K562 (cell line): ENCODE data around the gene CHST12. TPM values are rescaled to one million over a fixed set of nuclear protein-coding genes. Genes with fewer than 3 reads are reported as not detected.
A peak's percentile ranks its signal among the peaks of the same experiment; 100 is the strongest.

Experiments used
- ATF7 ChIP-seq: fragments of 450-650 bp; IDR thresholded peaks from 2 replicates; pipeline ENCODE4 v1.7.1; 2014; ENCODE audit warnings: mild to moderate bottlenecking, moderate library complexity
- CBFA2T2 ChIP-seq: fragments of 450-650 bp; conservative IDR thresholded peaks from 2 replicates; pipeline ENCODE4 v1.6.1; 2017; ENCODE audit warnings: mild to moderate bottlenecking
- CHD2 ChIP-seq: IDR thresholded peaks from 2 replicates; pipeline ENCODE4 v1.6.1; 2011; ENCODE audit warnings: low read depth, low read length
- E2F4 ChIP-seq: sonication (generic); formaldehyde crosslinking; IDR thresholded peaks from 2 replicates; pipeline ENCODE4 v1.8.0; 2022; ENCODE audit warnings: mild to moderate bottlenecking, low read depth, missing genetic modification reagents
- E2F5 ChIP-seq: sonication (generic); formaldehyde crosslinking; IDR thresholded peaks from 2 replicates; pipeline ENCODE4 v1.8.0; 2022; ENCODE audit warnings: mild to moderate bottlenecking, missing genetic modification reagents
- HINFP ChIP-seq: fragments of 450-650 bp; conservative IDR thresholded peaks from 2 replicates; pipeline ENCODE4 v1.6.1; 2016; ENCODE audit warnings: missing genetic modification characterization, low read depth, mild to moderate bottlenecking, control low read depth, missing compliant biosample characterization
- KLF10 ChIP-seq: fragments of 250-450 bp; sonication (Bioruptor Pico); IDR thresholded peaks from 2 replicates; pipeline ENCODE4 v1.6.1; 2021; ENCODE audit warnings: matching md5 sums
- MAFF ChIP-seq: IDR thresholded peaks from 2 replicates; pipeline ENCODE4 v1.6.1; 2012; ENCODE audit warnings: low read length, improper control_type of control experiment
- MAZ ChIP-seq, 2 experiments: fragments of 450-650 bp in 1 of 2; sonication (generic) in 1 of 2; formaldehyde crosslinking; IDR thresholded peaks in 1 of 2; conservative IDR thresholded peaks in 1 of 2; 2 replicates each; pipeline versions ENCODE4 v1.4.0 to v1.5.0; 2020; ENCODE audit warnings: mild to moderate bottlenecking in 1 of 2, missing genetic modification reagents in 1 of 2
- NKRF ChIP-seq: fragments of 450-650 bp; IDR thresholded peaks from 2 replicates; pipeline ENCODE4 v1.6.1; 2016; ENCODE audit warnings: borderline replicate concordance
- SOX6 ChIP-seq: fragments of 450-650 bp; IDR thresholded peaks from 2 replicates; pipeline ENCODE4 v1.6.1; 2014; ENCODE audit warnings: mild to moderate bottlenecking
- ZFPM2 ChIP-seq: fragments of 250-450 bp; sonication (Bioruptor Pico); IDR thresholded peaks from 2 replicates; pipeline ENCODE4 v1.5.1; 2022; ENCODE audit warnings: mild to moderate bottlenecking
- ZFX ChIP-seq: sonication (generic); formaldehyde crosslinking; IDR thresholded peaks from 2 replicates; pipeline ENCODE4 v1.8.0; 2022; ENCODE audit warnings: mild to moderate bottlenecking, missing genetic modification reagents, moderate library complexity
- ZKSCAN8 ChIP-seq: fragments of 200-800 bp; sonication (Bioruptor generic); IDR thresholded peaks from 2 replicates; pipeline ENCODE4 v1.6.1; 2016; ENCODE audit warnings: missing genetic modification characterization, missing compliant biosample characterization
- ZNF217 ChIP-seq: sonication (generic); formaldehyde crosslinking; IDR thresholded peaks from 2 replicates; pipeline ENCODE4 v1.8.0; 2022; ENCODE audit warnings: mild to moderate bottlenecking, missing genetic modification reagents
- ZNF511 ChIP-seq: sonication (generic); formaldehyde crosslinking; IDR thresholded peaks from 2 replicates; pipeline ENCODE4 v1.8.0; 2022; ENCODE audit warnings: mild to moderate bottlenecking, missing genetic modification reagents
- polyA plus RNA-seq, 8 experiments: library from polyadenylated mRNA; depleted of rRNA in 4 of 8; stranded (reverse) in 5 of 8; unstranded in 3 of 8; fragments of >200 nt; fragmentation: Nextera tagmentation in 2 of 8; fragmentation: Illumina TruSeq in 1 of 8; extraction: Ambion mirVana in 2 of 8; extraction: Trizol in 1 of 8; gene quantifications; 2 replicates each; pipeline versions ENCODE4 v1.2.1 to v1.2.3, GENCODE V29; 2011 to 2014; ENCODE audit warnings: inconsistent platforms in 1 of 8, missing spikeins in 1 of 8
- total RNA-seq, 7 experiments: library from RNA; depleted of rRNA in 6 of 7; stranded (reverse); fragments of >200 nt in 6 of 7; fragmentation: Illumina TruSeq in 2 of 7; extraction: Trizol in 2 of 7; gene quantifications; 2 replicates each; pipeline versions ENCODE4 v1.2.1 to v1.2.3, GENCODE V29; 2011 to 2021; ENCODE audit warnings: low replicate concordance in 1 of 7
- TF ChIP-seq, protein P1 (sequence below): fragments of 450-650 bp; IDR thresholded peaks from 2 replicates; pipeline ENCODE4 v1.6.1; 2018; ENCODE audit not compliant: partially characterized antibody

CHST12 gene
- total and polyA plus RNA-seq, 9 of the 15 experiments (the other 6 are each of a cell fraction or from before 2014, with no cell fraction given): 0.18 to 19.8 (median 3.6) TPM

DNA sequence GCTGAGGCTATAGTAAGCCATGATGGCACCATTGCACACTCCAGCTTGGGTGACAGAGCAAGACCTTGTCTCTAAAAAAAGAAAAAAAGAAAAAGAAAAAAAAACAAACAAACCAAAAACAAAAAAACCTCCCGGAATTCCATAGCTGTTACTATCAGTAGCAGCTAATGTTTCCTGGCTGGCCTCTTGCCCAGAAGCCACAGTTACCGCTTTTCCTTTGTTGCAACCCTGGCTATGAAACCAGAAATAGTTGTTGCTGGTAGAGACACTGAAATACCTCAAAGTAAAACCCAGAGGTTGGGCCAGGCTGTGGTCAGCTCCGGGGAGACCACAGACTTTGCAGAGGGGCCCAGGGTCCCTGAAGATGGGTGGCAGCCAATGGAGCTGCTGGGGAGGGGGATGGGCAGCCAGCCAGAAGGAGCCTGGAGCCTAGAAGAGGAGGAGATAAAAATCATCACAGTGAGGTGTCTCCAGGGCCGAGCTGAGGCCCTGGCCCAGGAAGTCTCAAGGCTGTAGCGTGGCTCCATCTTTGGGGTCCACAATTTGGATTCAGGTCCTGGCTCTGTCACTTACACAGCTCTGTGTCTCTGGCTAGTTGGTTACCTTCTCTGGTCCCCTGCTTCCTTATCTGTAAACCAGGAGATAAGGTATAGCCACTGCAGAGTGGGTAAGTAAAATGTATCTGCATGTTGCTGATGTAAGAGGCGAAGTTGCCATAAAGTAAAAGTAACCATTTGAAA, 3.4 kb upstream of the CHST12 start (continued):
- TF ChIP-seq NKRF (no peak), ZFPM2 (CRISPR knock-in tag) (0 out of 2 replicates have a peak, but pooled peaks have one; percentile 55), MAFF (no peak), KLF10 (no peak), ZNF511 (CRISPR knock-in tag) (no peak), ZFX (CRISPR knock-in tag) (peak; percentile 85), CHD2 (peak; percentile 42; the same call in 1 of the 2 replicates), ATF7 (peak; percentile 57), MAZ (CRISPR knock-in tag; conservative IDR thresholded peaks at IDR 0.05 in 1 of 2, IDR thresholded peaks at IDR 0.05 in 1 of 2) (peak; percentile 12 to 59; a peak in 3 of 4 replicates), HINFP (tag) (0 out of 2 replicates have a peak, but pooled peaks have one; percentile 6), CBFA2T2 (no peak), SOX6 (peak; percentile 88), ZKSCAN8 (0 out of 2 replicates have a peak, but pooled peaks have one; percentile 44), ZNF217 (CRISPR knock-in tag) (no peak), E2F4 (no peak), E2F5 (no peak)
- TF ChIP-seq, protein P1, sequence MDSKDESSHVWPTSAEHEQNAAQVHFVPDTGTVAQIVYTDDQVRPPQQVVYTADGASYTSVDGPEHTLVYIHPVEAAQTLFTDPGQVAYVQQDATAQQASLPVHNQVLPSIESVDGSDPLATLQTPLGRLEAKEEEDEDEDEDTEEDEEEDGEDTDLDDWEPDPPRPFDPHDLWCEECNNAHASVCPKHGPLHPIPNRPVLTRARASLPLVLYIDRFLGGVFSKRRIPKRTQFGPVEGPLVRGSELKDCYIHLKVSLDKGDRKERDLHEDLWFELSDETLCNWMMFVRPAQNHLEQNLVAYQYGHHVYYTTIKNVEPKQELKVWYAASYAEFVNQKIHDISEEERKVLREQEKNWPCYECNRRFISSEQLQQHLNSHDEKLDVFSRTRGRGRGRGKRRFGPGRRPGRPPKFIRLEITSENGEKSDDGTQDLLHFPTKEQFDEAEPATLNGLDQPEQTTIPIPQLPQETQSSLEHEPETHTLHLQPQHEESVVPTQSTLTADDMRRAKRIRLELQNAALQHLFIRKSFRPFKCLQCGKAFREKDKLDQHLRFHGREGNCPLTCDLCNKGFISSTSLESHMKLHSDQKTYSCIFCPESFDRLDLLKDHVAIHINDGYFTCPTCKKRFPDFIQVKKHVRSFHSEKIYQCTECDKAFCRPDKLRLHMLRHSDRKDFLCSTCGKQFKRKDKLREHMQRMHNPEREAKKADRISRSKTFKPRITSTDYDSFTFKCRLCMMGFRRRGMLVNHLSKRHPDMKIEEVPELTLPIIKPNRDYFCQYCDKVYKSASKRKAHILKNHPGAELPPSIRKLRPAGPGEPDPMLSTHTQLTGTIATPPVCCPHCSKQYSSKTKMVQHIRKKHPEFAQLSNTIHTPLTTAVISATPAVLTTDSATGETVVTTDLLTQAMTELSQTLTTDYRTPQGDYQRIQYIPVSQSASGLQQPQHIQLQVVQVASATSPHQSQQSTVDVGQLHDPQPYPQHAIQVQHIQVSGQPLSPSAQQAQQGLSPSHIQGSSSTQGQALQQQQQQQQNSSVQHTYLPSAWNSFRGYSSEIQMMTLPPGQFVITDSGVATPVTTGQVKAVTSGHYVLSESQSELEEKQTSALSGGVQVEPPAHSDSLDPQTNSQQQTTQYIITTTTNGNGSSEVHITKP: peak; percentile 13
